Colon (tissue), 2 donors: Measurements from ENCODE around the gene CMTM2.
"Not testable (repeated sequence)": the region's sequence is repeated elsewhere in the genome, so short reads cannot be mapped to it uniquely, and the experiment has no call there.

Experiments used
- FAIRE-seq: peaks from 2 replicates; lab custom pipeline; 2012; peaks lifted over from hg19 to GRCh38; lab: Jason Lieb, UNC
- donor health status: control.
- donor health status: control.

Gene CMTM2

DNA sequence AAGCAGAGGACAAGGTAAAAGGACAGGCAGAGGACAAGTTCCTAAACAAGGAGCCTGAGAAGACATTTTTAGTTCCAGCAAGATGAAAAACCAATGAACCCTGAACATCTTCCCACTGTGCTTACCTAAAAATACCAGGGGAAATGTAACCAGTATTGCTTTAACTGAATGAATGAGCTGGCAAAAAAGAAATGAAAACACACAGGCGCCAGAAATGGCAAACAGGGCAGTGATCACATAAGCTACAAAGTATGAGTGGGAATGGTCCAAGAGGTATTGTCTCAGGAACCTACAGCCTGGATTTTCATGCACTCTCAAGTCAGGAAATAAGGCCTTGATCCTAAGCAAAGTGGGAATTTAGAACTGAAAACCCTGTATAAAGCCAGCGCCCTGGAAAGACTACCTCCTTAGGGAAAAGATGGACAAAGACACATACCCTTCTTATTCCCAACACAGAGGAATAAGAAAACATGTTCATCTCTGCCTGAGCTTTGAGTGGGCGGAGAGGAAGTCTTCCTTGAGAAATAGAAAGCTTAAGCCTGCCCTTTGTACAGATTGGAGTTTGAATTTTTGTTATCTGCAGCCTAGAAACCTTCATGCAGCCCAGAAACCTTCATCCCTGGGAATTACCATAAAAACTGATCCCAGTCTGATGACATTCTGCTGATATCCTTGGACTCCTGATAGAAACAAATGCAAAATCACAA lies 2.1 kb downstream of the CMTM2 start:
- FAIRE-seq: no peak

DNA sequence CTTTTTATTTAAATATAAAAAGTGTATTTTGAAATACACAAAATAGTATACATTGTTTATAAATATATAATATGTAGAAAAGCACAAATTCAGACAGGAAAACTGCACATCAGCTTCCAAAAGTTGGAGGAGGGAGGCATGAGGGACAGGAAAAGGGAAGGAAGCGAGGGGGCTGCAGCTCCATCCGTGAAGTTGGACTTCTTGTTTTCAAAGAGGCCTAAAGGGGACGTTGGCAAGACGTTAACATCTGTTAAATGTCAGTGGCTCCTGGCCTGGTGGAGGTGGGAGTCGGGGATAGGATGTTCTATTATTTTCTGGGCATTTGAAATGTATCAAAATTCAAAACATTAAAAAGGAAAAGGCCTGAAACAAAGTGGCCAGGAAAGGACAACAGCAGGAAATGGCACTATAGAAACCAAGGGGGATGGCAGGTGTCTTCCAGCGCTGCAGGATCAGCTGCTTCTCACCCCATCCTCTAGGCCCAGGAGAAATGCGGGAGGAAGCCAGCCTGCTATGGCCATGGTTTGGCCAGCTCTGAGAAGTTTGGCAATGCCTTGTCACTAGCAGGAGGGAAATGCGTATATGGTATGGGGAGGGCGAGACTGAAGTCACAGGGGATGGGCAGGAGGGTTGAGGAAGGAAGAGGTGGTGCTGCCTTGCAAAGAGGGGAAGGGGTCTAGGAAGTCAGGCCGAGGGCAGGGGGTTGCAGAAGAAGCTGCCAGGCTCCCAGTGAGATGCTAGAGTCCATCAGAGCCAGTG lies 6.4 kb downstream of the CMTM2 start:
- FAIRE-seq: no peak

DNA sequence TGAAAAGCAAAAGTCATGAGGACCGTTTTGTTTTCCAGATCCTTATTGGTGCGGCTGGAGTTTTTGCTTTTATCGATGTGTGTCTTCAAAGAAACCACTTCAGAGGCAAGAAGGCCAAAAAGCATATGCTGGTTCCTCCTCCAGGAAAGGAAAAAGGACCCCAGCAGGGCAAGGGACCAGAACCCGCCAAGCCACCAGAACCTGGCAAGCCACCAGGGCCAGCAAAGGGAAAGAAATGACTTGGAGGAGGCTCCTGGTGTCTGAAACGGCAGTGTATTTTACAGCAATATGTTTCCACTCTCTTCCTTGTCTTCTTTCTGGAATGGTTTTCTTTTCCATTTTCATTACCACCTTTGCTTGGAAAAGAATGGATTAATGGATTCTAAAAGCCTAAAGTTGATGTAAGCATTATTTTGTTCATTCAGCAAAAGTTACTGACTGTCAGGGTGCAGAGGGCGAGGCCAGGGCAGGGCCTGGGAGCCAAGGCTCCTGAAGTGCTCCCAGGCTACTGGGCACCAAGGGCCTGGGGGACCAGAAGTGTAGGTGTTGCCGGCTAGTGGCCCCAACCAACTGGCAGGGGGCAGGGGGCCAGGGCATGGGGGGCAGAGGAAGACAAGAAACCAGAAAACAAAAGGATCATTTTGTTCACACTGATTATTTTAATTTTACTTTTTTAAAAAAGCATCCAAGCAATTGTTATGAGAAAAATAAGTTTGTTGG lies 8.8 kb downstream of the CMTM2 start:
- FAIRE-seq: no peak

DNA sequence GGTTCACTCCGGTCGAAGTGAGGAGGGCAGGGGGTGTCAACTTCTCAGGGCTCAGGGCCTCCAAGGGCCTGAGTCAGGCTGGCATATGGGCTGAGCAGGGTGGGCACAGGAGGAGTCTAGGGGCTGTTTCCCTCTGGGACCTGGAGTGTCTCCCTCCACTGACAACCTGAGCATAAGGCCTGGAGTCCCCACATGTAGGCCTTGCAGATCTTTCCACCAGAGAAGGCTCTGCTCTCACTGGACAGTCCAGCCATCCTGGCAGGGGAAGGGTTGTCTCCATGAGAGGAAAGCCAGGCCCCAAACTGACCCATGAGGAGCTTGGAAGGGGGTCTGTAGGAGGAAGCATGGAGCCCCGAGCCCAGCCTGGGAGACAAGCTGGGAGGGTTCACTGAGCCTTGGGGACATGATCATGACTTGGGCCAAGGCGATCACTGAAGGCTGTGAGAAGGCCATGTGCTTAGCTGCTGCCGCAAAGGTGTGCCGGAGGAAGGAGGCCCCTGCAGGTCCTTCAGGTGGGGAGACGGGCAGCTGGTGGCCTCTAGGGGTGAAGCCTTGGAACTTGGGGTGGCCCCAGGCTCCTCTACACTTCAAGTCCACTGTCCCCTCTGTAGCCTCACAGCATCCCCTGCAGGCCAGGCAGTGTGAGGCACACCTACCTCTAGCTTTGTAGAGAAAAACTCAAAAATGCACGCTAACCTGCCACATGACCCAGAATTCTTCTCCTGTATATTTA lies 9.9 kb downstream of the CMTM2 start:
- FAIRE-seq: no peak

DNA sequence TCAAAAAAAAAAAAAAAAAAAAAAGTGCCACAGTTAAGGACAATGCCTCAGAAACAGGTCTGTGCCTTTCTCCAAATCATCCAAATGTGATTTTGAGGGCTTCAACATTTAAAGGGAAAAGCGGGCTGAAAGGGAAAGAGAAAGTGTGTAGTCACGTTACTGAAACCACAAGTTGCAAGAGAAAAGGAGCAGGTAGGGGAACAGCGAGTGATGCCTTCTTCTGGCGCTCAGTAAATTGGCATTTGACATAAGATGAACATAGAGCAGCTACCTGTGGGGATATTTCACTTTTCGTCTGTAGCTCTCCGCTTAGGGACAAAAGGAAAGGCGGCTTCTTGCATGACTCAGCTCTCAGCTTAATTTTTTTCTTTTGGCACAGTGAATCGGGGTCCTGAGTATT lies 11.1 kb downstream of the CMTM2 start:
- FAIRE-seq: no peak

DNA sequence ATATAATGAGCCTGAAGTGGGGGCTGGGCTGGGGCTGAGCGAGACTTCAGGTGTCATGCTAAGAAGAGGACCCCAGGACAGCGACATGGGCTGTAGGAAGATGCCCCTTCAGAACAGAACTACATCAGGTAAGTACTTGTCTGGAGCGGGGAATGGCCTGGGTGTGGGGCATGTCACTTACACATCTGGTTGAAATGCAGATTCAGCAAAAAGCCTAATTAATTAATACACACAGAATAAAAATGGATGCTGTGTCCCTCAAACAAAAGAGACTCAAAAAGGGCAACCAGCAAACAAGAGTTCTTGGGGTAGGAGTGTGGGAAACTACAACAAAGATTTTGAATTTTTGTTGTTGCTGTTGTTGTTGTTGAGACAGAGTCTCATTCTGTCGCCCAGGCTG lies 11.8 kb downstream of the CMTM2 start:
- no peak for FAIRE-seq

DNA sequence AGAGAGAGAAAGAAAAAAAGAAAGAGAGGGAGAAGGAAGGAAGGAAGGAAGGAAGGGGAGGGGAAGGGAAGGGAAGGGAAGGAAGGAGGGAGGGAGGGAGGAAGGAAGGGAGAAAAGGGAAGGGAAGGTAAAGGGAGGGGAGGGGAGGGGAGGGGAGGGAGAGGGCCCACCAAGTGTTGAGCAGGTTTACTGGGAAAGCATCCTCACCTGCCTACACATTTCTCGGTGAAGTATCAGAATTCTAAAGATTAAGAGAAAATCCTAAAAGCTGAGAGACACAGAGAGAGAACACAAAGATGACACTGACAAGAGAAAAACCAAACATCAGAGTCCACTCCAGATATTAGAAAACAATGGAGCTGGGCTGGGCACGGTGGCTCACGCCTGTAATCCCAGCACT lies 13.0 kb downstream of the CMTM2 start:
- no peak for FAIRE-seq

DNA sequence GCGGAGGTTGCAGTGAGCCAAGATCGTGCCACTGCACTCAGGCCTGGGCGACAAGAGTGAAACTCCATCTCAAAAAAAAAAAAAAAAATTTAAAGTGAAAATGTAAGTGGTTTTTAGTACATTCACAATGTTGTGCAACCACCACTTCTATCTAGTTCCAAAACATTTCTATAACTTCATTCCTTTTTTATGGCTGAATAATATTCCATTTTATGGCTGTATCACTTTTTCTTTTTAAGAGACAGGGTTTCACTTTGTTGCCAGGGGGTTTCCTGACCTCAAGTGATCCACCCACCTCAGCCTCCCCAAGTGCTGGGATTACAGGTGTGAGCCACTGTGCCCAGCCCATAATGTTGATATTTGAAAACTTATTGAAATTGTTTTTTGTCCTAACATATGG lies 13.6 kb downstream of the CMTM2 start:
- no peak for FAIRE-seq

DNA sequence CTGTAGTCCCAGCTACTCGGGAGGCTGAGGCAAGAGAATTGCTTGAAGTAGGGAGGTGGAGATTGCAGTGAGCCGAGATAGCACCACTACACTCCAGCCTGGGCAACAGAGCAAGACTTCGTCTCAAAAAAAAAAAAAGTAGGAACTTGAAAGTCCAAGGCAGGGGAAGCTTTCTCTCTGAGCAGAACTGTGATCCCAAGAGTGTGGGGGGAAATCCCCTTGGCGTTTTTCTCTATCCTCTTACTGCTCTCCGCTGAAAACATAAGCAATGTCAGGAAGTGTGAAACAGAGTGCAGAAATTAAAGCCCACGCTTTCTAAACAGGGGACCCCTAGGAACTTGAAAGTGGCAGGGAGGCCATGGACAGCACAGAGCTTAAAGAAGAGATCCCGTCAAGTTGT lies 15.5 kb downstream of the CMTM2 start:
- FAIRE-seq: no peak

DNA sequence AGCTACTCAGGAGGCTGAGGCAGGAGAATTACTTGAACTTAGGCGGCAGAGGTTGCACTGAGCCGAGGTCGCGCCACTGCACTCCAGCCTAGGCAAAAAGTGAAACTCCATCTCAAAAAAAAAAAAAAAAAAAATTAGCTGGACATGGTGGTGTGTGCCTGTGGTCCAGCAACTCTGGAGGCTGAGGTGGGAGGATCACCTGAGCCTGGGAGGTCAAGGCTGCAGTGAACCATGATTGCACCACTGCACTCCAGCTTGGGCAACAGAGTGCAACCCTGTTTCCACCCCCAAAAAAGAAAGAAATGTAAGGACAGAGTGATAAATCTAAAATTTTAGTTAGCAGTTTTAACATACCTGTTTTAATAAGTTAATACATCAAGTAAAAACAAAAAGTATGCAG lies 17.3 kb downstream of the CMTM2 start:
- not testable (repeated sequence) for FAIRE-seq

DNA sequence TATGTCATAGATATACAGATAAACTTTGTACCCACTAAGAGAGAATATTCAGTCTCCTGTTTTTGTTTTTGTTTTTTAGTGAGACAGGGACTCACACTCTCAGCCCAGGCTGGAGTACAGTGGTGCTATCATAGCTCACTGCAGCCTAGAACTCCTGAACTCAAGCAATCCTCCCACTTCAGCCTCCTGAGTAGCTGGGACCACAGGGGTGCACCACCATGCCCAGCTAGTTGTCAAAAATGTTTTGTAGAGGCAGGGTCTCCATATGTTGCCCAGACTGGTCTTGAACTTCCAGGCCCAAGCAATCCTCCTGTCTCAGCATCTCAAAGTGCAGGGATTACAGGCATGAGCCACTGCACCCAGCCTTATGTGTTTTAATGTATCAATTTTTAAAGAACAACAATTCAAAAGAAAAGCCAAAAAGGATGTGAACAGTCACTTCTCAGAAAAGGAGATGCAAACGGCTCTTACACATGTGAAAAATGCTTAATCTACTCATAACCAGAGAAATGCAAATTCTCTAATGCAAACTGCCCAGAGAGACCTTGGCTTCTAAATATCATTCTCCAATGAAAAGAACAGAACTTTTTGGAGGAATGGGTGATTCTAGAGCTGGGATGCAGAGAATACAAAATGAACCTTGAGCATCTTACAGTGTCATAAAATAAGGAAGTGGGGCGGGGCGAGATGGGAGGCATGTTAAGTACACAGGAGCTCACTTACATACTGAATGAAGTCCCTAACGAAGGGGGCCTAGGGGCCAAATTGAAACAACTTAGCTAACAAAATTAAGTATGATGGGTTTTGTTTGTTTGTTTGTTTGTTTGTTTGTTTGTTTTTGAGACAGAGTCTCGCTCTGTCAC lies 18.0 kb downstream of the CMTM2 start:
- FAIRE-seq: no peak

DNA sequence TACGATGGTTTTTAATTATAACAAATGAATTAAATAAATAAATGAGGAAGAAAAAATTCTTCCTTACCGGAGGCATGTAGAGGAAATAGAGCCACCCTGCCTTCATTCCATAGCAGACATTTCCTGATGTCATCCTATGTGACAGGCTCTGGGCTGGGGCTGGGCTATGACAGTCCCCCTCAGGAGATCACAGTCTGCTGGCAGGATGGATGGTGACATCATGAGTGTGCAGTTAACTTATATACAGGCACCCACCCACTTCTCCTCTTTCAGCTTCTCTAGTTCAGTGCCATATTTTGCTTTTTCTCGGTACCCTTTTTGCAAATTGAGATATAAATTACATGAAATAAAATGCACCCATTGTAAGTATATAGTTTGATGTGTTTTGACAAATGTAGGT lies 18.8 kb downstream of the CMTM2 start:
- no peak for FAIRE-seq

DNA sequence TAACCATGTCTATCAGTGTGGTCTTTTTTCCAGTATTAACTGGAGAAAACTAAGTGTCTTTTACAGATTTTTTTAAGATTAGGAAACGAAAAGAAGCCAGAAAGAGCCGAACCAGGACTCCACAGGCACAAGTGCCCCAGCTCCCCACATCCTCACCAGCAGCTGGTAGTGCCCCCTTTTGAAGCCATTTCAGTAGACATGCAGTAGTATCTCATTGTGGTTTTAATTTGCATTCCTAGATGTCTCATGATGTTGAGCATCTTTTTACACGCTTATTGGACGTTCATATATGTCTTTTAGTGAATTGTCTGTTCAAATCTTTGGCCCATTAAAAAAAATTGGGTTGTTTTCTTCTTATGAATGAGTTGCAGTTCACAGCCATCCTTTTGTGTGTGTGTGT lies 20.5 kb downstream of the CMTM2 start:
- no peak for FAIRE-seq

DNA sequence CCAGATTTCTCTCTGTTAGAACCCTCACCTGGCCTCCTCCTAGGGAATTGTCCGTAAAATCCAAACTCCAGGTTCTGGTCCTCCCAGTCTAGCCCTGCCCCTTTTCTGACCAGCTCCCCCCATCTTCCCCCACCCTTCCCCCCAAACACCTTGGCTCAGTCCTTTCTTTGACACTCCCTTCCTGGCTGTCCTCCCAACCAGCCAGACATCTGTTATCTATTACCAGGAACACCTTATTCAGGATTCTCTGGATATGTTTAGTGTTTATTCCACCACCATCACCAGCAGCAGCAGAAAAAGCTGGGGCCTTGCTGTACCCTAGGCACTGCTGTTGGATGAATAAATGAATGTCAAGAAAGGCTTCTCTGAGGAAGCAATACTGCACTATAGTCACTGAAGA lies 21.2 kb downstream of the CMTM2 start:
- no peak for FAIRE-seq

DNA sequence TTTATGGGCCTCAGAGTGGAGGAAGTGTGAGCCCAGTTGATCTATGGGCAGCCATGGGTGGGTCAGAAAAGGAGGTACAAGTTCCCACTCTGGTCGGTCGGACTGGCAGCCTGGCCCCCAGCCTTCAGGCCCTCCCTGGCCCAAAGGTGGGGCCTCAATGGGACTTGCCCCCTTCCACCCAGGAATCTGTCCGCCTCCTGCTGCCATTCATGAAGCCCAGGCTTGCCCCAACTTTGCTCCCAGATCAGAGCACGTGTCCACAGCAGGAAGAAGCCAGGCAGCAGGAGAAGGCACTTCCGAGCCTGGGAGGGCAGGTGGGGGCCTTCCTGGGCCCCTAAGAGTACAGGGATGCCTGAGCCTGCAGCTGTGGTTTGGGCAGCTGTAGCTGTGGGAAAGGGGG lies 22.2 kb downstream of the CMTM2 start:
- no peak for FAIRE-seq

DNA sequence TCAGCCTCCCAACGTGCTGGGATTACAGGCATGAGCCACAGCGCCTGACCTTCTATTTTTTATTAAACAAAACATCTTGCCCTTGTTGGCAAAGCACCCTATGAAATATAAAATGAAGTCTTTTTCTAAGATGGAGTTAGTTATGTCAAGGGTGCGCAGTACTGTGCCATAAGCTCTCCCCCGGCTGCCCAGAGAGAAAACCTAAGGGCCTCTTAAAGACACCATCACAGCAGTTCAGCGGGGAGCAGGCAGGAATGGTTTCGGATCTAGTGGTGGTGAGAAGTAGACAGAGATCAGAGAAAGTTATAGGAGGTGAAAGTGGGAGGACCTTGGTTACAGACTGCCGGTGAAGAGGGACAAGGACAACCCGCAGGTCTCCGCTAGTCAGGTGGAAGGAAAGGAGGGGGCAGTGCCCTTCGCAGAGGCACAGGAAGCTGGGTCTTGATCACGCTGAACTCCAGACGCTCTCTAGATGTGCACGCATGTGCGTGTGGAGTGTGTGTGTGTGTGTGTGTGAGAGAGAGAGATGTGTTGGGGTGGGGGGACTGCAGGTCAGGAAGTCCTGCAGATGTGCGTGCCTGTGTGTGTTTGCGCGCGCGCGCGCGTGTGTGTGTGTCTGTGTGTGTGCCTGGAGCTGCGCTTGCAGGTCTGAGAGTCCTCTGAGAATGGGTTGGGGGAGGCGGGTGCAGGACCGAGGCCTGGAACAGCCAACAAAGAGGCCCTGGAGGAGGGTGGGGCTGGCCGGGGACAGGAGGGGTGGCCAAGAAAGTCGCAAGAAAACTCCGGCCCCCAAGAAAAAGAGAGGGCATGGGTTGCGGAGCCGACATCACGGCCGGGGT lies 24.5 kb downstream of the CMTM2 start:
- FAIRE-seq: no peak

DNA sequence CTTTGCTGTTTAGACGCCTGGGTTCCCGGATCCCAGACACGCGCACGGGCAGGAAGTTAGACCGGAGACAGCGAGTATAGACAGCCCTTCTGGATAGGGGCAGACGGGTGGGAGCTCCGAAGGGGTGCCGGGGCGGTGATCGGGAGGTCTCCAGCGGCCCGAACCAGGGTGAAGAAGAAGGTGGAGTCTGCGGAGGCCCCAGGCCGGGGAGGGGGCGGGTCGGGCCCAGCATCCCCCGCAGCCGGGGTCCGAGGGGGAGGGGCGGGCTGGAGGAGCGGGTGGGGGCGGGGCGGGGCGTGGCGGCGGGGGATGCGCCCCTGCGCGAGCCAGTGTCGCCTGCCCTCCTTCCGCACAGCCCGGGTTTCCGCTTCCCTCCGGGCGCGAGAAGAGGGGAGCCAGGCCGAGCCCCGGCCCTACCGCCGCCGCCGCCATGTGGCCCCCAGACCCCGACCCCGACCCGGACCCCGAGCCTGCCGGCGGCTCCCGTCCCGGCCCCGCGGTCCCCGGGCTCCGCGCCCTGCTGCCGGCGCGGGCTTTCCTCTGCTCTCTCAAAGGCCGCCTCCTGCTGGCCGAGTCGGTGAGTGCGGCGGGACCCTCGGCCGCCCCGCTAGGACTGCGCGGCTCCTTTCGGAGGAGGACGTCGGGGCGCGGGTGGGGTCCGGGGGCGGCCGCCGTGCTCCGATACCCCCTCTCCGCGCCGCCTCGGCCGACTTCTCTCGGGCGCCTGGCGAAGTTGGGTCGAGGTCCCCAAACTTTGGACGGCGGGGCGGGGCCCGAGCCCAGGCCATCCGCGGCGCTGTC lies 25.3 kb downstream of the CMTM2 start, which contains the start of gene CMTM3:
Gene CMTM3 (plus strand): TSS at position 329 of the 801 bp plus-strand sequence. CDS start 102 bp downstream, at position 431.
- no peak for FAIRE-seq

DNA sequence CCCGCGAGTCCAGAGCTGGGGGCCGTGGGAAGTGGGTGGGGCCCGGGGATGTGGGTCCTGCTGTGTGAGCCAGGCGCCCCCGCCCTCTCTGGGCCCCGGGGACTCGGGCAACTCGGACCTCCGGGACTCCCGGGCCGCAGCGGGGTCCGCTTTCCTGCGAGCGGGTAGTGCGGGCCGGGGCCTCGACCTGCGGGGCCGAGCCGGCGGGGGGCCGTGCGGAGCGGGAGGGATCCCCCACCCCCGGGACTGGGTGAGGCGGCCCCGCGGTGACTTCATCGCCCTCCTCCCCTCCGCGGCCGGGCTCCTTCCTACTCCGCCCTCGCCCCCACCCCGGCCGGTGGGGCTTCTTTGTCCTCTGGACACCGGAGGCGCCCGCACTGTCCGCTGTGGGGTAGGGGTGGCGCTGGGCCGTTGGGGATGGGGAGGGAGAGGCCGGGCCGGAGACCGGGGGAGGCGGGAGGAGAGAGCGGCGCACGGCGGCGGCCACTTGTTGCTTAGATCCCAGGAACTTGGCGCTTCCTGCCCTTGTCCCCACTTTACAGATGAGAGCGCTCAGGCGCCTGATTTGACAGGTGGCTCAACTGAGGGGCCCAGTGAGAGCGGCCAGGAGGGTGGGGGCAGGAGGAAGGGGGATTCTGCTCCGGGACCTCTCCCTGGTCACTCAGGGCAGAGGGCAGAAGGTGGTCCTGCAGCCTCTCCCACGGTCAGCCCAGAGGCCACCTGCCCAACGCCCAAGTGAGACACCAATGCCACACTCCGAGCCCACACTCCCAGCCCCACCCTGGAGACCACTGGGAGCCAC lies 26.1 kb downstream of the CMTM2 start:
- FAIRE-seq: no peak
